H1 (cell line): ENCODE measurements around the gene ERI3. TPM values are rescaled to one million over a fixed set of nuclear protein-coding genes. Genes with fewer than 3 reads are reported as not detected.

Source experiments
- CTCF ChIA-PET: fragments of 300-600 bp; sonication (Branson Sonifier 250); formaldehyde crosslinking; loops from one replicate; lab custom pipeline; 2021; ENCODE audit not compliant: partially characterized antibody; lab: Charles Lee
- POLR2A ChIA-PET: fragments of 300-600 bp; sonication (Branson Sonifier 250); formaldehyde crosslinking; loops from one replicate; lab custom pipeline; 2021; ENCODE audit warnings: inconsistent platforms; ENCODE audit not compliant: partially characterized antibody; lab: Charles Lee
- DNase-seq, 2 experiments: peaks; one replicate each; pipeline versions ENCODE4 v3.0.0 to v3.0.0-alpha.2; 2010 to 2022; ENCODE audit warnings: low spot score in 2 of 2, low read depth in 1 of 2, mixed read lengths in 1 of 2
- FAIRE-seq: peaks from 2 replicates; lab custom pipeline; 2011; peaks lifted over from hg19 to GRCh38; lab: Jason Lieb, UNC
- H2AFZ ChIP-seq: 2 replicates; pipeline ENCODE4 v1.8.1; 2012; ENCODE audit warnings: low read length, inconsistent platforms
- H2AK5ac ChIP-seq: 2 replicates; pipeline ENCODE4 v1.6.1; 2013; ENCODE audit warnings: low read depth, low read length
- H2BK120ac ChIP-seq: replicated peaks from 2 replicates; pipeline ENCODE3; 2013; ENCODE audit warnings: low read depth, low read length, inconsistent platforms
- H2BK12ac ChIP-seq: 2 replicates; pipeline ENCODE4 v1.6.1; 2013; ENCODE audit warnings: low read depth, low read length
- H2BK15ac ChIP-seq: 2 replicates; pipeline ENCODE4 v1.6.1; 2013; ENCODE audit warnings: low read length
- H2BK20ac ChIP-seq: 2 replicates; pipeline ENCODE4 v1.6.1; 2013; ENCODE audit warnings: low read length
- H2BK5ac ChIP-seq: 2 replicates; pipeline ENCODE4 v1.6.1; 2013; ENCODE audit warnings: low read depth, low read length
- H3K14ac ChIP-seq: 2 replicates; pipeline ENCODE4 v1.6.1; 2013; ENCODE audit warnings: inconsistent platforms; ENCODE audit not compliant: insufficient read length
- H3K18ac ChIP-seq: 2 replicates; pipeline ENCODE4 v1.6.1; 2013; ENCODE audit warnings: low read length; ENCODE audit errors: extremely low read depth
- H3K23ac ChIP-seq: 2 replicates; pipeline ENCODE4 v1.6.1; 2013; ENCODE audit warnings: inconsistent platforms; ENCODE audit not compliant: insufficient read length
- H3K23me2 ChIP-seq: 2 replicates; pipeline ENCODE4 v1.6.1; 2013; ENCODE audit warnings: low read depth, low read length
- H3K27ac ChIP-seq: 2 replicates; pipeline ENCODE4 v1.6.1; 2011; ENCODE audit warnings: low read depth, low read length, inconsistent platforms
- H3K27me3 ChIP-seq, 4 experiments: replicated peaks in 1 of 4; 1 replicate in 1 of 4; 2 replicates in 3 of 4; pipeline versions ENCODE4 v1.6.1 to v1.8.1; 2011 to 2013; ENCODE audit warnings: low read length in 3 of 4, mild to moderate bottlenecking in 3 of 4, inconsistent platforms in 2 of 4, mixed read lengths in 2 of 4, moderate library complexity in 1 of 4; ENCODE audit not compliant: control insufficient read depth in 3 of 4, insufficient read depth in 3 of 4; ENCODE audit errors: extremely low read depth in 1 of 4
- H3K36me3 ChIP-seq, 4 experiments: 2 replicates each; pipeline versions ENCODE4 v1.6.1 to v1.8.1; 2011 to 2013; ENCODE audit warnings: mild to moderate bottlenecking in 4 of 4, low read length in 3 of 4, moderate library complexity in 2 of 4, control low read depth in 1 of 4, inconsistent platforms in 1 of 4; ENCODE audit not compliant: insufficient read depth in 4 of 4, control insufficient read depth in 2 of 4
- H3K4ac ChIP-seq: replicated peaks from 2 replicates; pipeline ENCODE3; 2013; ENCODE audit warnings: low read length, low read depth, mixed read lengths, inconsistent platforms; ENCODE audit not compliant: insufficient read length
- H3K4me1 ChIP-seq, 4 experiments: replicated peaks in 1 of 4; 1 replicate in 1 of 4; 2 replicates in 3 of 4; pipeline versions ENCODE4 v1.6.1 to v1.8.1; 2011 to 2013; ENCODE audit warnings: low read length in 3 of 4, inconsistent platforms in 2 of 4, mixed read lengths in 1 of 4; ENCODE audit not compliant: insufficient read depth in 4 of 4, control insufficient read depth in 3 of 4
- H3K4me2 ChIP-seq, 2 experiments: 2 replicates each; pipeline versions ENCODE4 v1.6.1 to v1.8.1; 2011 to 2013; ENCODE audit warnings: low read depth in 2 of 2, low read length in 2 of 2, control low read depth in 1 of 2, inconsistent platforms in 1 of 2, mild to moderate bottlenecking in 1 of 2; ENCODE audit not compliant: insufficient read depth in 1 of 2
- H3K4me3 ChIP-seq, 4 experiments: fragments of 200-600, 300-600 bp in 1 of 4; sonication (generic), shearing (Covaris generic), sonication (Bioruptor Twin) in 1 of 4; 2 replicates each; pipeline versions ENCODE4 v1.5.1 to v1.8.1; 2011 to 2016; ENCODE audit warnings: low read length in 4 of 4, low read depth in 3 of 4, control low read depth in 2 of 4, inconsistent platforms in 2 of 4, mild to moderate bottlenecking in 2 of 4, mixed read lengths in 1 of 4, moderate library complexity in 1 of 4; ENCODE audit not compliant: insufficient read depth in 2 of 4; ENCODE audit errors: extremely low read depth in 1 of 4
- H3K56ac ChIP-seq: replicated peaks from 2 replicates; pipeline ENCODE3; 2013; ENCODE audit warnings: low read depth, mild to moderate bottlenecking, mixed read lengths, low read length, inconsistent platforms; ENCODE audit not compliant: insufficient read length
- H3K79me1 ChIP-seq: 2 replicates; pipeline ENCODE4 v1.6.1; 2013; ENCODE audit warnings: low read depth, low read length, control low read depth
- H3K79me2 ChIP-seq, 2 experiments: 2 replicates each; pipeline versions ENCODE4 v1.6.1 to v1.8.1; 2012 to 2013; ENCODE audit warnings: low read length in 2 of 2, mild to moderate bottlenecking in 2 of 2, inconsistent platforms in 1 of 2; ENCODE audit not compliant: insufficient read depth in 2 of 2, control insufficient read depth in 1 of 2
- H3K9ac ChIP-seq, 4 experiments: replicated peaks in 1 of 4; 1 replicate in 1 of 4; 2 replicates in 3 of 4; pipeline versions ENCODE4 v1.6.1 to v1.8.1; 2011 to 2013; ENCODE audit warnings: low read depth in 3 of 4, low read length in 3 of 4, control low read depth in 2 of 4, mild to moderate bottlenecking in 2 of 4, moderate library complexity in 2 of 4, inconsistent platforms in 1 of 4; ENCODE audit errors: extremely low read depth in 1 of 4
- H3K9me3 ChIP-seq, 2 experiments: 2 replicates each; pipeline versions ENCODE4 v1.6.1 to v1.8.1; 2012 to 2013; ENCODE audit warnings: mild to moderate bottlenecking in 2 of 2, moderate library complexity in 2 of 2, control low read depth in 1 of 2, inconsistent platforms in 1 of 2, low read depth in 1 of 2, low read length in 1 of 2, mixed read lengths in 1 of 2; ENCODE audit not compliant: insufficient read depth in 2 of 2
- H4K20me1 ChIP-seq, 2 experiments: replicated peaks in 1 of 2; 2 replicates each; pipeline versions ENCODE3 to v1.8.1; 2011 to 2013; ENCODE audit warnings: inconsistent platforms in 2 of 2, low read length in 2 of 2, mild to moderate bottlenecking in 1 of 2; ENCODE audit not compliant: insufficient read depth in 2 of 2, control insufficient read depth in 1 of 2
- H4K5ac ChIP-seq: 2 replicates; pipeline ENCODE4 v1.6.1; 2013; ENCODE audit warnings: low read length, low read depth, mixed read lengths, inconsistent platforms; ENCODE audit not compliant: insufficient read length
- H4K8ac ChIP-seq: 2 replicates; pipeline ENCODE4 v1.8.0; 2013; ENCODE audit warnings: mild to moderate bottlenecking, moderate library complexity, low read length, inconsistent platforms; ENCODE audit not compliant: insufficient read depth; ENCODE audit errors: extremely low read depth
- H4K91ac ChIP-seq: replicated peaks from 2 replicates; pipeline ENCODE3; 2013; ENCODE audit warnings: low read length, mixed read lengths, inconsistent platforms; ENCODE audit not compliant: insufficient read length
- BACH1 ChIP-seq: IDR thresholded peaks from 2 replicates; pipeline ENCODE4 v1.6.1; 2012; ENCODE audit warnings: low read length, improper control_type of control experiment
- BRCA1 ChIP-seq: IDR thresholded peaks from 2 replicates; pipeline ENCODE4 v1.6.1; 2012; ENCODE audit warnings: low read depth, low read length, improper control_type of control experiment
- CTBP2 ChIP-seq: IDR thresholded peaks from 2 replicates; pipeline ENCODE4 v1.7.0; 2011; ENCODE audit warnings: borderline replicate concordance, mild to moderate bottlenecking, moderate library complexity, mixed read lengths, low read length; ENCODE audit not compliant: insufficient read depth, insufficient read length
- RAD21 ChIP-seq, 2 experiments: IDR thresholded peaks in 1 of 2; conservative IDR thresholded peaks in 1 of 2; 2 replicates each; pipeline ENCODE4 v1.6.1; 2011; ENCODE audit warnings: low read depth in 2 of 2, low read length in 2 of 2, improper control_type of control experiment in 1 of 2, inconsistent platforms in 1 of 2, mild to moderate bottlenecking in 1 of 2, moderate library complexity in 1 of 2
- RBBP5 ChIP-seq: IDR thresholded peaks from 2 replicates; pipeline ENCODE4 v1.7.1; 2012; ENCODE audit warnings: low read depth, mild to moderate bottlenecking, inconsistent platforms, low read length, moderate library complexity, borderline replicate concordance
- RNF2 ChIP-seq: fragments of 200-900, 300-1000 bp; sonication (generic); IDR thresholded peaks from 2 replicates; pipeline ENCODE4 v1.7.1; 2016; ENCODE audit warnings: borderline replicate concordance, low read depth, mild to moderate bottlenecking, antibody characterized with exemption, low read length; ENCODE audit not compliant: poor library complexity, severe bottlenecking; ENCODE audit errors: missing control alignments
- SIN3A ChIP-seq, 2 experiments: IDR thresholded peaks in 1 of 2; conservative IDR thresholded peaks in 1 of 2; 2 replicates each; pipeline ENCODE4 v1.6.1; 2011 to 2012; ENCODE audit warnings: low read length in 2 of 2, improper control_type of control experiment in 1 of 2, low read depth in 1 of 2, mild to moderate bottlenecking in 1 of 2
- SP4 ChIP-seq: IDR thresholded peaks from 2 replicates; pipeline ENCODE4 v1.6.1; 2012; ENCODE audit warnings: low read length, inconsistent platforms
- WGBS, 2 experiments: shearing (Covaris generic) in 1 of 2; methylation state at CpG; one replicate each; pipeline versions ENCODE4 v1.1.6 to v1.1.7; 2013 to 2015; ENCODE audit warnings: low lambda C conversion rate in 2 of 2, mixed read lengths in 2 of 2, inconsistent platforms in 1 of 2, low coverage in 1 of 2, missing lambda C conversion rate in 1 of 2; ENCODE audit not compliant: insufficient replicate concordance in 2 of 2, insufficient coverage in 1 of 2, insufficient read length in 1 of 2; ENCODE audit errors: extremely low coverage in 1 of 2, missing lambda C conversion rate in 1 of 2; 5-methylcytosine and 5-hydroxymethylcytosine counted together
- polyA plus RNA-seq, 7 experiments: library from polyadenylated mRNA; depleted of rRNA in 3 of 7; stranded (reverse) in 5 of 7; unstranded in 2 of 7; fragments of >200 nt in 5 of 7; fragments of 200-250 nt in 2 of 7; gene quantifications; 1 replicate in 5 of 7; 2 replicates in 1 of 7; 4 replicates in 1 of 7; pipeline versions ENCODE4 v1.2.1 to v1.2.3, GENCODE V29; 2011 to 2013; ENCODE audit warnings: missing spikeins in 2 of 7, mixed read lengths in 2 of 7
- total RNA-seq: library from RNA; stranded (reverse); fragmentation: NEBNext Ultra II Directional; extraction: Animal tissue kit (Norgen Biotek cat#: 25700); gene quantifications from 2 replicates; pipeline ENCODE4 v1.2.1, GENCODE V29; 2021
- TF ChIP-seq, protein P1 (sequence below): IDR thresholded peaks from 2 replicates; pipeline ENCODE4 v1.6.1; 2011; ENCODE audit warnings: low read depth, mild to moderate bottlenecking, low read length; ENCODE audit not compliant: insufficient read depth

ERI3 gene
- total and polyA plus RNA-seq, 2 of the 8 experiments (the other 6 are each of a cell fraction or from before 2014, with no cell fraction given), result 81.1 to 199 TPM

DNA sequence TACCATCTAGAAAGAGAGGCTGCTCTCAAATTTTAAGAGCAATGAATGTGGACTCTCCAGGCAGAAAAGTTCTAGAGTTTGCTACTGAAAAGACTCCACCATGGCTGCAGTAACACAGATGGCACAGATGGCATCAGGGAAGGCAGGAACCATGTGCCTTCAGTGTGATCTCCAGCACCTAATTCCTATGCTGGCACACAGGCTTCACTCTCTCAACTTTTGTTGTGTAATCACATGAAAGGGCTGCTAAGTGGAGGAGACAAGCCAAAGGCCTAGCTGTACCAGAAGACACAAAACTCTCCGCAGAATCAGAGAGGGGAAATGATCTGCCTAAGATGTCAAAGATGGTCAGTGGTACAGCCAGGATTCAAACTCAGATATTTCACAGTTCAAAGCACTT lies 31.1 kb downstream of the ERI3 start:
- Histone ChIP-seq H3K36me3 (peaks cover 2 to 10% (median 7%) of the 10 kb centered on the region in 4 experiments; a peak in 5 of 8 replicates), H3K4me1 (peaks cover 7 to 22% (median 18%) of the 10 kb centered on the region in 4 experiments; a peak in 5 of 7 replicates), H3K4me2 (no peak overlapping the region), H3K79me2 (peaks cover 4 to 15% of the 10 kb centered on the region in 2 experiments; a peak in 3 of 4 replicates), H3K56ac (no peak overlapping the region), H3K27me3 (no peaks in the 10 kb centered on the region), H3K23ac (no peak overlapping the region), H4K8ac (no peak overlapping the region)
- TF ChIP-seq SP4, result no peak
- TF ChIP-seq BACH1, result no peak
- TF ChIP-seq RNF2, result no peak
- TF ChIP-seq, protein P1, sequence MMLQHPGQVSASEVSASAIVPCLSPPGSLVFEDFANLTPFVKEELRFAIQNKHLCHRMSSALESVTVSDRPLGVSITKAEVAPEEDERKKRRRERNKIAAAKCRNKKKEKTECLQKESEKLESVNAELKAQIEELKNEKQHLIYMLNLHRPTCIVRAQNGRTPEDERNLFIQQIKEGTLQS, result no peak
- TF ChIP-seq BRCA1, result no peak
- no peak for TF ChIP-seq SIN3A (conservative IDR thresholded peaks at IDR 0.05 in 1 of 2, IDR thresholded peaks at IDR 0.05 in 1 of 2; ENCODE audit: low read depth in 1 of 2, low read length in 2 of 2)
- no peak for TF ChIP-seq RAD21 (IDR thresholded peaks at IDR 0.05 in 1 of 2, conservative IDR thresholded peaks at IDR 0.05 in 1 of 2; ENCODE audit: low read depth in 2 of 2, low read length in 2 of 2)
- TF ChIP-seq CTBP2, result no peak
- TF ChIP-seq RBBP5, result no peak
- TF ChIP-seq, all 59 proteins: peak for 0
- Histone ChIP-seq H3K14ac (no peak overlapping the region), H3K9me3 (no peaks in the 10 kb centered on the region), H3K27ac (no peak overlapping the region), H3K9ac (no peak overlapping the region), H3K4me3 (no peak overlapping the region), H3K18ac (no peak overlapping the region), H2BK20ac (no peak overlapping the region), H3K23me2 (no peaks in the 10 kb centered on the region), H2BK12ac (no peak overlapping the region), H4K5ac (no peak overlapping the region), H4K20me1 (peaks cover 6 to 15% of the 10 kb centered on the region in 2 experiments), H2AFZ (no peak overlapping the region), H2BK120ac (no peak overlapping the region), H4K91ac (no peak overlapping the region), H2AK5ac (no peak overlapping the region), H3K4ac (no peak overlapping the region), H2BK15ac (no peak overlapping the region), H3K79me1 (no peaks in the 10 kb centered on the region; the same call in 1 of the 2 replicates), H2BK5ac (no peak overlapping the region)
- ChIA-PET CTCF (interaction anchor here (0.7 to 1.5 kb wide), 3 partner anchors 106 to 269 kb away, joined by 3 to 5 read pairs (median 4); no protein-coding TSS in a partner anchor), POLR2A (no interaction called here)
- FAIRE-seq, result no peak
- no peak for DNase-seq
- WGBS, 2 experiments, result 75% methylated on average over 1 of the region's 1 CpG; no CpG with 5 or more reads in 1 of the 2 experiments
